ENCODE data around the gene KRTAP1-4. TPM values are rescaled to one million over a fixed set of nuclear protein-coding genes. Genes with fewer than 3 reads are reported as not detected.
"Not testable (repeated sequence)": the region's sequence is repeated elsewhere in the genome, so short reads cannot be mapped to it uniquely, and the experiment has no call there.

KRTAP1-4 gene
- total RNA-seq, 2 donors from 2014 or later, result not detected

GRCh38 chr17:41067281-41067680 is 37.3 kb upstream of the KRTAP1-4 start:
- no peaks in the 10 kb centered on the region for H3K4me1 ChIP-seq
- H3K27me3 ChIP-seq, result no peaks in the 10 kb centered on the region
- no peaks in the 10 kb centered on the region for H3K9me3 ChIP-seq
- H3K4me3 ChIP-seq, result no peak overlapping the region
- H3K36me3 ChIP-seq, result no peaks in the 10 kb centered on the region
- no peak for DNase-seq (ENCODE audit: low spot score)
- H3K27ac ChIP-seq, result no peak overlapping the region
- TF ChIP-seq CTCF (IDR thresholded peaks at IDR 0.05), result no peak

GRCh38 chr17:41065829-41066624 is 36.0 kb upstream of the KRTAP1-4 start, which contains the start of gene KRTAP2-4:
Gene KRTAP2-4 (minus strand): TSS chr17:41065879. CDS start chr17:41065845, 34 bp downstream.
- TF ChIP-seq CTCF (IDR thresholded peaks at IDR 0.05), result no peak
- Histone ChIP-seq H3K4me1 (no peaks in the 10 kb centered on the region), H3K4me3 (no peak within 1 kb of the TSS), H3K36me3 (no peaks in the 10 kb centered on the region), H3K27me3 (no peaks in the 10 kb centered on the region), H3K9me3 (no peaks in the 10 kb centered on the region), H3K27ac (no peak within 1 kb of the TSS)
- no peak for DNase-seq (ENCODE audit: low spot score)

DNA sequence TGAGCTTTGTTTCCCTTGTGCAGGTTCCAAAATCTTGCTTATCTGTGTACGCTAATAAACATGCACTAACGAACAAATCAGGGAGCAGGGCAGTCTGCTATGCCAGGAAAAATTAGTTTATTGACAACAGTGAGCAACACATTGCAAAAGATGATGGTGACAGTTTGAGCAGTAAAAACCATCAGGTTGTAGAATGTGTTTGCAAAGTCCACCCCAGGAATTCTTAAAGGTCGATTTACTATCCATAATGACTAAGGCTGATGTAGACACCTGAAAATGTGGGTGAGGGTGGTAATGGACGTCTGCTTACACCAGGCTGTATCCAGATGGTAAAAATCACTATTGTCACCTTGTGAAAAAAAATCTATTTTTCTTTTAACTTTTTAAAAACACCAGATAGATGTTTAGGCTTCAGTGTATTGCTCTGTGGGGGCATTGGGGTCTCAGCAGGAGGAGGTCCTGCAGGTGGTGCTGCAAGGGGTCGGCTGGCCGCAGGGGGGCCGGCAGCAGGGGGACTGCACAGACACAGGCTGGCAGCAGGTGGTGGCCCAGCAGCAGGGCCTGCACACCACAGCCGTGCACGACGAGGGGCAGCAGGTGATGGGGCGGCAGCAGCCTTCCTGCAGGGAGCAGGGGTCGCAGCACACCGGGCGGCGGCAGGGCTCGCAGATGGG is 35.2 kb upstream of the KRTAP1-4 start:
- H3K27ac ChIP-seq; H3K9me3 ChIP-seq; H3K4me1 ChIP-seq; H3K36me3 ChIP-seq; H3K27me3 ChIP-seq; DNase-seq (ENCODE audit: low spot score); H3K4me3 ChIP-seq: not testable (repeated sequence)

GRCh38 chr17:41064301-41064700 is 34.3 kb upstream of the KRTAP1-4 start:
- TF ChIP-seq CTCF (IDR thresholded peaks at IDR 0.05), result no peak
- Histone ChIP-seq H3K27me3 (no peaks in the 10 kb centered on the region), H3K36me3 (no peaks in the 10 kb centered on the region), H3K4me3 (no peak overlapping the region), H3K27ac (no peak overlapping the region), H3K9me3 (no peaks in the 10 kb centered on the region), H3K4me1 (no peaks in the 10 kb centered on the region)
- no peak for DNase-seq (ENCODE audit: low spot score)

DNA sequence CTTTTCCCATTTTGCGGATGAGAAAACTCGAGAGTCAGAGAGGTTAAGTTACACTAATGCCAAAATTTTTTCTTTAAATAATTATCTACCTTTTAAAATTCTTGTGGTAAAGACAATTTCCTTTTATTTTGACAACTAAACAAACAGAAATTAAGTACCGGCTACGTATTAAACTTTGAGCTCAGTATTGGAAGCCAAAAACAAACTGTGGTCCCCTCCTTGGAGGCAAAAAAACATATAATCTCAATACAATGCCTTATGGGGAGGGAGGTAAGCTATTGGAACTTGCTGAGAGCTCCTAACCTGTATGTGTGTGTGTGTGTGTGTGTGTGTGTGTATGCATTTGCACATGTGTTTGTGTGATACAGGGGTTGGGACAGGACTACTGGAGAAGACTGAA is 33.5 kb upstream of the KRTAP1-4 start:
- H3K27me3 ChIP-seq, result no peaks in the 10 kb centered on the region
- no peak for DNase-seq (ENCODE audit: low spot score)
- no peak for TF ChIP-seq CTCF (IDR thresholded peaks at IDR 0.05)

GRCh38 chr17:41061964-41062363 is 32.0 kb upstream of the KRTAP1-4 start:
- Histone ChIP-seq H3K4me1 (no peaks in the 10 kb centered on the region), H3K36me3 (no peaks in the 10 kb centered on the region), H3K27ac (no peak overlapping the region), H3K4me3 (no peak overlapping the region), H3K9me3 (peaks cover 0 to 8% of the 10 kb centered on the region in 2 donors), H3K27me3 (no peaks in the 10 kb centered on the region)
- TF ChIP-seq CTCF (IDR thresholded peaks at IDR 0.05), result no peak
- DNase-seq (ENCODE audit: low spot score), result no peak

More for the DNA sequence above, 33.5 kb upstream of the KRTAP1-4 start:
- H3K4me3 ChIP-seq, result no peak overlapping the region
- H3K4me1 ChIP-seq, result no peaks in the 10 kb centered on the region
- no peaks in the 10 kb centered on the region for H3K9me3 ChIP-seq
- H3K27ac ChIP-seq, result no peak overlapping the region
- no peaks in the 10 kb centered on the region for H3K36me3 ChIP-seq

All from right atrium auricular region (tissue), 2 donors.